ENCODE data around the gene PGC.

DNA sequence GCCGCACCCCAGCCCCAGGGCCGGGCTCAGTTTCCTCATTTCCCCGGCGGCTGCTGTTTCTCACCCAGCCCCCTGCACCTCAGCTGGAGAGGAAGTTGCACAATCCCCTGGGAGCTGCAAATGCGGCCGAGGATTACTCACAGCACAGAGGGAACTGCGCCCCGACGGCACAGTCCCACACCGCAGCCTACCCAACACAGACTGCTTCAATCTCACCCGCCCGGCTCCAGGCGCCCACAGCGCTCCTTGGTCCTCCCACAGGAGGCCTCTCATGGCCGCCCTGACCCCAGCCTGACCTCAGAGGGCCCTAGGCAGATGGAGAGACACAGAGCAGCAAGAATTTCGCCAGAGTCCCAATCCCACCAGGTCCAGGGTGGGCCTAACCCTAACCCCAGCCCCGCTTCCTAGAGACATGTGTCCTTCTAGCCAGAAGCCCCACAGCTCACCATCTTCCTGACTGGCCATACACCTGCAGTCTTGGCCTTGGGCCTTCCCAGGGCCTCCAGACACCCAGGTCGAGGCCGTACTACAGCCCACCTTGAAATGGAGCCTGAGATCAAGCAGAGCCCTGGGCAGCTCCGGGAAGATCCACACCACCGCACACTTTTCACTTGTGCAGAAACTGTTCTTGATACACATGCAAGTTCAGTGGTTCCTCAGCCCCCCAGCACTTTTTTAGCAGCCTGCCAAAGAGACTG, 23.5 kb downstream of the PGC start:
- TF ChIP-seq, protein P1, sequence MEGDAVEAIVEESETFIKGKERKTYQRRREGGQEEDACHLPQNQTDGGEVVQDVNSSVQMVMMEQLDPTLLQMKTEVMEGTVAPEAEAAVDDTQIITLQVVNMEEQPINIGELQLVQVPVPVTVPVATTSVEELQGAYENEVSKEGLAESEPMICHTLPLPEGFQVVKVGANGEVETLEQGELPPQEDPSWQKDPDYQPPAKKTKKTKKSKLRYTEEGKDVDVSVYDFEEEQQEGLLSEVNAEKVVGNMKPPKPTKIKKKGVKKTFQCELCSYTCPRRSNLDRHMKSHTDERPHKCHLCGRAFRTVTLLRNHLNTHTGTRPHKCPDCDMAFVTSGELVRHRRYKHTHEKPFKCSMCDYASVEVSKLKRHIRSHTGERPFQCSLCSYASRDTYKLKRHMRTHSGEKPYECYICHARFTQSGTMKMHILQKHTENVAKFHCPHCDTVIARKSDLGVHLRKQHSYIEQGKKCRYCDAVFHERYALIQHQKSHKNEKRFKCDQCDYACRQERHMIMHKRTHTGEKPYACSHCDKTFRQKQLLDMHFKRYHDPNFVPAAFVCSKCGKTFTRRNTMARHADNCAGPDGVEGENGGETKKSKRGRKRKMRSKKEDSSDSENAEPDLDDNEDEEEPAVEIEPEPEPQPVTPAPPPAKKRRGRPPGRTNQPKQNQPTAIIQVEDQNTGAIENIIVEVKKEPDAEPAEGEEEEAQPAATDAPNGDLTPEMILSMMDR (IDR thresholded peaks at IDR 0.05): no peak
- no peak for TF ChIP-seq POLR2A (IDR thresholded peaks at IDR 0.05)
- no peak for TF ChIP-seq POLR2AphosphoS5 (IDR thresholded peaks at IDR 0.05)
- no peak for TF ChIP-seq EP300 (IDR thresholded peaks at IDR 0.05)
